ENCODE results near the gene GNAQ.
A peak's percentile ranks its signal among the peaks of the same experiment; 100 is the strongest.

GNAQ gene

DNA sequence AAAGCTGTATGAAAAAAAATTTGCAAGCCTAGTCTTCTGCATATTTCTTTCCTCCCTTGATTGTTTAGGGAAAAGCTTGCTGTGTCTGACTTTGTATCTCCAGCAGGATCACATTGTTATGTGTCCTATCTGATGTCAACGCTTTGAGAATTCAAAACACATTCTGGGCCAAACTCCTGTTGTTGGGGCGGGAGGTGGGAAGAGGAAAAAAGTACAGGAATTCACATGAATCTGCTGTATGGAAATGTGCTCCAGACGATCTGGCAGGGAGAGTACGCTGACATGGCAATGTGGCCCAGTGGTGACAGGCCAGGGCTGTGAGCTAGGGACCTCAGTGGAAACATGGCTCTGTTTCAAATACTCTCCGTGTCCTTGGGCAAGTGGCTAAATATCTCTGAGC lies 296.1 kb downstream of the GNAQ start:
- no peak overlapping the region for H2AFZ ChIP-seq
- no peak overlapping the region for H3K4me3 ChIP-seq (ENCODE audit: low read depth, low read length)
- H3K9ac ChIP-seq, result no peak overlapping the region
- peak overlapping the region; percentile 19 for H3K27ac ChIP-seq
- no peaks in the 10 kb centered on the region for H3K36me3 ChIP-seq (ENCODE audit: control insufficient read depth, insufficient read depth, low read length)
- peak overlapping the region; percentile 38 for H3K4me2 ChIP-seq (ENCODE audit: low read length)
- H3K4me1 ChIP-seq, result peaks cover 10% of the 10 kb centered on the region
- TF ChIP-seq, protein P1, sequence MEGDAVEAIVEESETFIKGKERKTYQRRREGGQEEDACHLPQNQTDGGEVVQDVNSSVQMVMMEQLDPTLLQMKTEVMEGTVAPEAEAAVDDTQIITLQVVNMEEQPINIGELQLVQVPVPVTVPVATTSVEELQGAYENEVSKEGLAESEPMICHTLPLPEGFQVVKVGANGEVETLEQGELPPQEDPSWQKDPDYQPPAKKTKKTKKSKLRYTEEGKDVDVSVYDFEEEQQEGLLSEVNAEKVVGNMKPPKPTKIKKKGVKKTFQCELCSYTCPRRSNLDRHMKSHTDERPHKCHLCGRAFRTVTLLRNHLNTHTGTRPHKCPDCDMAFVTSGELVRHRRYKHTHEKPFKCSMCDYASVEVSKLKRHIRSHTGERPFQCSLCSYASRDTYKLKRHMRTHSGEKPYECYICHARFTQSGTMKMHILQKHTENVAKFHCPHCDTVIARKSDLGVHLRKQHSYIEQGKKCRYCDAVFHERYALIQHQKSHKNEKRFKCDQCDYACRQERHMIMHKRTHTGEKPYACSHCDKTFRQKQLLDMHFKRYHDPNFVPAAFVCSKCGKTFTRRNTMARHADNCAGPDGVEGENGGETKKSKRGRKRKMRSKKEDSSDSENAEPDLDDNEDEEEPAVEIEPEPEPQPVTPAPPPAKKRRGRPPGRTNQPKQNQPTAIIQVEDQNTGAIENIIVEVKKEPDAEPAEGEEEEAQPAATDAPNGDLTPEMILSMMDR (IDR thresholded peaks at IDR 0.05), result no peak
- H3K27me3 ChIP-seq (ENCODE audit: control insufficient read depth, insufficient read depth, low read length), result no peaks in the 10 kb centered on the region
- H3K9me3 ChIP-seq (ENCODE audit: control insufficient read depth, low read length), result no peaks in the 10 kb centered on the region
- H3K79me2 ChIP-seq, result no peaks in the 10 kb centered on the region

DNA sequence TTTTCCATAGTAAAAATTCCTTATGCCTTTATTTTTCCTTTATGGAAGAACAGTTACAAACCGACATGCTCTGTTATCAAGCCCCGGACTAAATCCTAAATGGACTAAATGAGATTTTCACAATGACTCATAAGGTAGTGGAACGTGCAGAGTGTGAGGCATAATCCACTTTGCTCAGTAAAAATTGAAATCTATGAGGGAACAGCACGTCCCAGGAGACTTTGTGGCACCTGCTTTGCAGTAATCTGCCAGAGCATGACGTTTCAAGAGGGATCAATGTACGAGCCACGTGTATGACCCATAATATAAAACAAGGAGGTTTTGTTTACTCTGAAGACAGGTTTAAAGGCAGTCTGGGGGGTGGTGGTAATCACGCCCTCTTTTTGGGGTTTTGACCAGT lies 299.7 kb downstream of the GNAQ start:
- H3K9ac ChIP-seq, result no peak overlapping the region
- H3K4me3 ChIP-seq (ENCODE audit: low read depth, low read length), result no peak overlapping the region
- no peaks in the 10 kb centered on the region for H3K36me3 ChIP-seq (ENCODE audit: control insufficient read depth, insufficient read depth, low read length)
- H2AFZ ChIP-seq, result no peak overlapping the region
- no peak overlapping the region for H3K27ac ChIP-seq
- H3K79me2 ChIP-seq, result no peaks in the 10 kb centered on the region
- no peak overlapping the region for H3K4me2 ChIP-seq (ENCODE audit: low read length)
- peaks cover 8% of the 10 kb centered on the region for H3K4me1 ChIP-seq
- TF ChIP-seq, protein P1 (IDR thresholded peaks at IDR 0.05), result no peak
- no peaks in the 10 kb centered on the region for H3K9me3 ChIP-seq (ENCODE audit: control insufficient read depth, low read length)
- no peaks in the 10 kb centered on the region for H3K27me3 ChIP-seq (ENCODE audit: control insufficient read depth, insufficient read depth, low read length)

- Histone ChIP-seq H3K4me3 (ENCODE audit: low read depth, low read length) (no peak overlapping the region), H3K9me3 (ENCODE audit: control insufficient read depth, low read length) (no peaks in the 10 kb centered on the region), H3K9ac (no peak overlapping the region), H3K79me2 (no peaks in the 10 kb centered on the region), H3K4me2 (ENCODE audit: low read length) (no peak overlapping the region), H3K36me3 (ENCODE audit: control insufficient read depth, insufficient read depth, low read length) (no peaks in the 10 kb centered on the region), H3K27ac (no peak overlapping the region), H3K4me1 (peaks cover 8% of the 10 kb centered on the region), H3K27me3 (ENCODE audit: control insufficient read depth, insufficient read depth, low read length) (no peaks in the 10 kb centered on the region), H2AFZ (no peak overlapping the region)
- TF ChIP-seq, protein P1 (IDR thresholded peaks at IDR 0.05), result no peak
Measured at GRCh38 chr9:77731008-77731698, 300.5 kb downstream of the GNAQ start.

DNA sequence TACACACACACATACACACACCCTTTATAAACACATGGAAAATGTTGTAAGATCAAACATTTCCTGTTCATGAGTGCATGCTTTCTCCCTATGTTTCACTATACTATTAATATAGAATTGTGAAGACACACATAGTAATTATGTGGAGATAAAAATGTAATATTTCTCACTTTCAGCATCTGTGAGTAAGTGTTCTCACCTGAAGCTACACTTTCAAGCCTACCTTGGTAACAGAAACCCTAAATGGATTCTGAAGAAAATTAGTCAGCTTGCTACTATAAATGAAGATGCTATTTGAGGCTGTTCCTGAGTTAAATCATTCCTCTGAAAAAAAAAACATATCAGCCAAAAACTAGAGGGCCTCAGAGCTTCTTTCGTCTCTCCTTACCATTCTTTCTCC lies 302.4 kb downstream of the GNAQ start:
- no peaks in the 10 kb centered on the region for H3K79me2 ChIP-seq
- no peak overlapping the region for H3K9ac ChIP-seq
- no peak overlapping the region for H3K4me2 ChIP-seq (ENCODE audit: low read length)
- TF ChIP-seq, protein P1 (IDR thresholded peaks at IDR 0.05), result no peak
- H3K4me3 ChIP-seq (ENCODE audit: low read depth, low read length), result no peak overlapping the region
- H3K9me3 ChIP-seq (ENCODE audit: control insufficient read depth, low read length), result no peaks in the 10 kb centered on the region
- no peaks in the 10 kb centered on the region for H3K36me3 ChIP-seq (ENCODE audit: control insufficient read depth, insufficient read depth, low read length)
- H3K27ac ChIP-seq, result no peak overlapping the region
- no peaks in the 10 kb centered on the region for H3K27me3 ChIP-seq (ENCODE audit: control insufficient read depth, insufficient read depth, low read length)
- no peaks in the 10 kb centered on the region for H3K4me1 ChIP-seq
- no peak overlapping the region for H2AFZ ChIP-seq

GRCh38 chr9:77726814-77727213 lies 304.8 kb downstream of the GNAQ start:
- H3K27ac ChIP-seq, result no peak overlapping the region
- H3K79me2 ChIP-seq, result no peaks in the 10 kb centered on the region
- no peak overlapping the region for H3K9ac ChIP-seq
- no peak overlapping the region for H3K4me2 ChIP-seq (ENCODE audit: low read length)
- H3K4me3 ChIP-seq (ENCODE audit: low read depth, low read length), result no peak overlapping the region
- no peaks in the 10 kb centered on the region for H3K9me3 ChIP-seq (ENCODE audit: control insufficient read depth, low read length)
- H3K4me1 ChIP-seq, result no peaks in the 10 kb centered on the region
- TF ChIP-seq, protein P1 (IDR thresholded peaks at IDR 0.05), result no peak
- no peaks in the 10 kb centered on the region for H3K27me3 ChIP-seq (ENCODE audit: control insufficient read depth, insufficient read depth, low read length)
- H2AFZ ChIP-seq, result no peak overlapping the region
- no peaks in the 10 kb centered on the region for H3K36me3 ChIP-seq (ENCODE audit: control insufficient read depth, insufficient read depth, low read length)
